NCI-H345 treated with DMSO at 0.1 percent for 48 hours (cell line): ENCODE results near the gene ISG20.

Experiments
- DNase-seq: peaks from one replicate; lab custom pipeline; 2025; ENCODE audit not compliant: unreplicated experiment; lab: John Stamatoyannopoulos, UW

ISG20 gene

DNA sequence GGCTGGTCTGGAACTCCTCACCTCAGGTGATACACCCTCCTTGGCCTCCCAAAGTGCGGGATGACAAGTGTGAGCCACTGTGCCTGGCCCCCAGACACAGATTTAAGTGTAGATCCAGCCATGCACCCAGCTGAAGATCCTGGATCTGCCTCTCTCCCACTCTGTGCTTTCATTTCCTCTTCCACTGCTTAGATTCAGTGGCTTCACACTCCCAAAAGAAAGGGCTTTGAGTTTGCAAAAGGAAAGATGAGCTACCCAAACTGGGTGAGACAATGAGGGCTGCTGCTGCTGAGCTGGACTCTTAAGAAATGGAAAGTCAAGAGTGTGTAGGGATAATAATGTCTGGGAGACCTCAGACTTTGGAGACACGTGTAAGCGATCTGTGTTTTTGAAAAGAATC lies 45.5 kb downstream of the ISG20 start:
- no peak for DNase-seq

DNA sequence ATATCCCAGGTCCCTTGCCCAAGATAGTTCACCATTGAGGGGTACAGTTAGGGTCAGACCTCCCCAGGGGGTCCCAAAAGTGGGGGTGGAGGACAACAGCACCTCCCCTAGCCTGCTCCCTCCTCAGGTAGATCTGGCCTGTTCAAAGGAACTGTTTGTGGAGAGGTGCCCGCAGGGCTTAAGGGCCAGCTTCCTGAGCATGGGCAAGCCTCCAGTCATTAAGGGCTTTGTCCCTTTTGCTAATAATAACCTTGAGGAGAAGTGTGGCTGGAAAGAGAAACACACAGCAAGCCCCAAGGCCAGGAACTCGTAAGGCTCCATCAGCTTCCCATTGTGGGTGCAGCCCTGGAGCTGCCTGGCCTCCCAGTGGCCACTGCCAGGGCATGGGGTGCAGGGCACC lies 47.4 kb downstream of the ISG20 start:
- DNase-seq, result no peak

DNA sequence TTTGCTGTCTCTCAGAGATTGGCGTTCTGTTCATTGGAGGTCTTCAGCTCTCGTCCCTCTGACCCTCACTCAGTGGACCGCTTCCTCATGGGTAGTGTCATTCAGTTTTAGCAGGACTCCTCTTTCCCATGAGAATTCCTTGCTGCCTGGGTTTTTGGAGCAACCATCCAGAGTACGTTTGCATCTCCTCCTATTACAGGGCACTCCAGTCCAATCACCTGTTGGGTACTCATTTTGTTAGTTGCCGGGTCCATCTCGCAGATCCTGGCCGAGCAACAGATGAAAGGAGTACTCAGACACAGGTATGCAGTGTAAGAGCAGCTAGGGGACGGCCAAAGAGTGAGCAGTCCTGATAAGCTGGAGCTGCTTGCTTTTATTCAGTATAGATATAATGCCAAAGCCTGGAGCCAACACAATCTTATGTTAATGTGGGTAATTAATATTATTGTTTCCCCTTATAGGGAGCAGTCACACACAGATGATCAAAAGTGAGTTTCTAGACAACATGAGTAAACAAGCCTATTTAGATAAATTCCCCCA lies 49.6 kb downstream of the ISG20 start:
- DNase-seq, result no peak

DNA sequence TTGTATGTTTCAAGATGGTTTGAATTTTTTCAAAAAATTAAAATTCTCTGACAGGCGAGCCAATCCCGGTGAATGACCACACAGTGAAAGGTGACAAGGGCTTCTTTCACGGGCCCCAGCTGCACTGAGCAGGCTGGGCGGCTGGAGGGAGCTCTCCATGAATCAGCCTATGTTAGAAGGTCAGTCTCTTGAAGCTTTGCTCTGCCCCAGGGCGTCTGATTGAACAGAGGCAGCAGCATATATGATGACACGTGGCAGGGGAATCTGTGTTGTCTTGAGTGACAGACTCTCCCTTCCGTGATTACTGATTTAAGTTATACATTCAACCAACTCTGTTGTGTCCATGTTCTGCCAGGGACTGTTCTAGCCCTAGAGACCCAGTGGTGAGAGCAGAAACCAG lies 51.5 kb downstream of the ISG20 start:
- DNase-seq, result no peak

DNA sequence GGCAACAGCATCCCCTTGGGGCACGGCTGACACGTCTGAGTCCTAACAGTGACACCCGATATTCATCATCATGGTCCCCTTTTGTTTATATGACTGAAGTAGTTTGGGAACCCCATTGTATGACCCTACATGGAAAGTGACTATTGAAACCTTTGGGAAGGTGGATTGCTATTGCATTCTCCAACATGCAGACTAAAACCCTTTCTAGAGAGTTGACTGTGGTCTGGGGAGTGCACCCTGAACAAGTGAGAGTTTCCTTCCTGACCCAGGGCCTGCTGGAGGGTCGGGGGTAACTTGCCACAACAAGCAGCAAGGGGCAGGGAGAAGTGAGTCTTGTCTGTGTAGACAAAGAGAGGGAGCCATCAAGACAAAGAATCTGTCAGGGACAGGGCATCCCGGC lies 54.4 kb downstream of the ISG20 start:
- DNase-seq, result no peak

DNA sequence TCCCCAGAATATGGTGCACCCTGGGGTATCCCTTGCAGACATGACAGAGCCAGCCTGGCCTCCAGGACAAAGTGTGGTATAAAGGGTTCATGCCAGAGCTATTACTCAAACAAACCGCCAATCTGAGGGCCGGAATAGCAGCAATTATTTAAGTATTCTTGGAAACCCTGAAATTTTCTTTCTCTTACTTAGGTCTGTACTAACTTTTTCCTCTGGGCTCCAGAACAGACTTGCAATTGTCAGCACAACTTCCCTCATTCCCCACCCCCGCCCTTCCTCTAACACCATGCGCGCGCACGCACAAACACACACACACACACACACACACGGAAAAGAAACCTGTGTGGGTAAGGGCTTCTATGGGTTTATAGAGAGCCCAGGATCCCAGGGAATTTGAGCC lies 56.3 kb downstream of the ISG20 start:
- DNase-seq, result no peak

DNA sequence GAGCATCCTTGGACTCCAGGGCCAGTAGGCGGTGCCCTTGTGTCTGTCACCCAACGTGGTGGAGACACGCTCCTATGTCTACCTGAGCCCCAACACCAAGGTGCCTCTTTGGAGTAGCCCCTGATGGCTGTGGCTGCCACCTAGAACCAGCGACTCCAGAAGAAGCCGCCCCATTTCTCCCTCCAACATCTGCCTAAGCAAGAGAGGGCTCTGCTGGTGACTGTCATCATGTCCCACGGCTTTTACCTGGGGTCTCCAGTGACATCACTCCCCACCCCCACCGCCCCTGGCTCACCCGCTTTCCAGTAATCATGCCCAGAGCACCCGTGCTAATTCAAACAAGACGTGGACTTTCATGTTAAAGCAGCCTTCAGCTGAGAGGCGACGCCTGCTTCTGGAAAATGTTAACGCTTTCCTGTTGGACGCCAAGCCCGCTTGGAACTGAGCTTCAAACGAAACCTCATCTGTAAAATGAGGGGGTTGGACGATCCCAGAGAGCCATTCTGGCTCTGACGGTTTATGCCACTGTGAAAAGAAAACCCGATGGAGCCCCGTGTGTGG lies 57.0 kb downstream of the ISG20 start:
- no peak for DNase-seq

DNA sequence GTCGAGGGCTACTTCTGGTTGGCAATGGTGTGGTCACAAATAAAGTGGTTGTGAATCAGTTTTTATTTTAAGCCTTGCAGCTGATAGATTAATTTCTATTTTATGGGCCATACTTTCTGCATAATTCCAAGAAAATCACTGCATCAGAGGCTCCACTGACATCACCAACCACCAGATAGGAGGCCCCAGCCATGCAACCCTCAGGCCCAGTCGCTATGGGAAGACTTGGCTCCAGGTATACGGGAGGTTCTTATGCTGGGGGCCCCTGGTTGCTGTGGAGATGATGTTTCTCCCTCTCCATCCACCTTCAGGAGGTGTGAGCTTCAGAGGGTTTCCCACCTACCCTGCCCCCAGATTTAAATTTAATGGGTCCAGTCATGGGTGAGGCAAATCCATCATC lies 57.4 kb downstream of the ISG20 start:
- no peak for DNase-seq

DNA sequence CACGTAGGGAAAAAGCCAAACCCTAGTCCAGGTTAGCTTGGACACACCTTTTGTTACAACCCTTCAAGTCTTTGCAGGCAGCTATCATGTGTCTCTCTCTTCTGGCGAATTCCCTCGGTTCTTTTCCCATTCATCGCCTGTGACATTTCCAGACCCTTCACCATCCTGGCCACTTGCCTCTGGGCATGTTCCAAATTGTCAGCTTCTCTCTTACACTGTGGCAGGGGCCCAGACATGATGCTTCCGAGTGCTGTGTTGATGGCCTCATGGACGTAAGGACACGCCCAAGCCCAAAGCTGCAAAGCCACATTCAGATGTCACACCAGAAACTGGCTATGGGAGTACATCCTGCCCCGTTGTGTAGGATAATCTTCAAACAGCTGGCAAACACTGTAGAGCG lies 58.5 kb downstream of the ISG20 start:
- no peak for DNase-seq

DNA sequence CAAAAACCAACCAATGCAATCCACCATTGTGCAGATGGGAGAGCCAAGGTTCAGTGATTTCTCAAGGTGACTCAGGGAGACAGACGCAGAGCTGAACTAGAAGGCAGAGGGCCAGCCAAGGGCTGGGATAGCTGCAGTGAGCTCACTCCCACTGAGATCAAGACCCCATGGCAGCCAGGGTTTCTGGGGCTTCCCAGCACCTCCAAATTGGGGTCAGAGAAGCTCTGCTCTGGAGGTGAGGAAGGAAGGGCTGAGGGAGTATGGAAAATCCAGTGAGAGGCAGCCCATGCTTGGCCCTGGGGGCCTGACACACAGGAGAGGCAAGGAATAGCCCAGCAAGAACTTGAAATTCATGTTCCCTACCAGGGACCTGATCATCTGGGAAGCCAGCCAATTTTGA lies 61.0 kb downstream of the ISG20 start:
- DNase-seq, result no peak

DNA sequence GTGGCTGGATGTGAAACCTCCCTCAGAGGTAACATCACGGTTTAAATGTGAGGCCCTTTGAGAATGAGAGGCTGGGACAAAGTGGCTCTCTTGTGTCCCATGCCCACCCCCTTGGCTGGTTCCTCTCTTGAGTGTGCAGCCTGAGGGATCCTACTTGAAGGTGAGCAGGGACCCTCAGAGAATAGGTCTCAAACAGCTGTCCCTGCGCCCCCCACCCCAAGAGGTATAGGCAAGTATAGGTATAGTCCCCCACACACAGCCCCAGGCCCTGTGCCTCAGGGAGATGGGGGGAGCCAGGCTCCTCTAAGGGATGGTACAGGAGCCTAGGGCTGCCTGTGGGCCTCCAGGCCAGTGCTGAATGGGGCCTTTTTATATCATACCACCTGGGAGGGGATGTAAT lies 61.9 kb downstream of the ISG20 start:
- DNase-seq, result no peak

DNA sequence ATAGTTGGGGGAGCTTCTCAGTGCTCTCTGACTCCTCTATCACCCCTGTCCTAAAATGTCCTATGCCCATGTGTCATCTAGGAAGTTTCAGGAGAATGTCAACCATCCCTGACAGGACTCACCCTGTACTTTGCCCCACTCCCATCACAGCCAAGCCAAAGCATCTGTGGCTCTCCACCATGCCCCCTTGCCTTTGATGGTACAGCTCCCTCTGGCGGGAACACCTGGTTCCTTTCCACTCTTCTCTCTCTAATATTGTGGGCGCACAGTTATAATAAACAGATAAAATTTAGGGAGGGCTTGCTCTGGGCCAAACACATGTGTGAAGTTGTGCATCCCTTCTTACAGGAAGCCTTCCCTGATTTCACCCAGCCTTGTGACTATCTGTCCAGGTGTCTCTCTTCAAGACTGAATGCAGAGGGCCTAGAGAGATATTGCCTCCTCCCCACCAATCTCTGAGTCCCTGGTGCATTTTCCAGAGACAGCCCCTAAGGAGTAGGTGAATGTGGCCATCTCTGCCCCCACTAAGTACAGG lies 62.8 kb downstream of the ISG20 start:
- no peak for DNase-seq

DNA sequence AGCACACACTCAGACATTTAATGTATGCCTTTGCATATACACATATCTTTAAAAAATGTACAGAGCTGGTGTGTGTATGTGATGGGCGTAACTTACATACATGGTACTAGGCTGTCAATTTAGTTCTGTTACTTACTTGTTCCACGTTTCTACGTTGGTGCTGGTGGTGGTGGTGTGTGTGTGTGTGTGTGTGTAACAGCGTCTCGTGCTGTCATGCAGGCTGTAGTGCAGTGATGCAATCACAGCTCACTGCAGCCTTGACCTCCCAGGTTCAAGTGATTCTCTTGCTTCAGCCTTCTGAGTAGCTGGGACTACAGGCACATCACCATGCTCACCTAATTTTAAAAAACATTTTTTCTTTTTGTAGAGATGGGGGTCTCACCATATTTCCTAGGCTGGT lies 64.2 kb downstream of the ISG20 start:
- no peak for DNase-seq

DNA sequence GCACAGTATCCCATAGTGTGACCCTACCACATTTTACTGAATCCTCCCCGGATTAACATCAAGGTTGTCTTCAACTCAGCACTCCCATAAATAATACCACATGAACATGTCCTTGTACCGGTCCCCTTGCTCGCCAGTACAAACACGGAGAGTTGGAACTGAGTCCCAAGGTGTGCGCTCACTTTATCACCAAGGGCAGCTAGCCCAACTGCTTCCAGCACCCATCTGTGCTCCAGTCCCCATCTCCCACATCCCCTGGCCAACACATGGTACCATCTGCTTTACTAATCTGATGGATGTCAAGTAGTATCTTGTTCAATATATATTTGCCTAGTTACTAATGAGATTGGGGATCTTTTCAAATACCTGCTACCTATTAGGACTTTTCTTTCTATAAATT lies 64.7 kb downstream of the ISG20 start:
- no peak for DNase-seq

DNA sequence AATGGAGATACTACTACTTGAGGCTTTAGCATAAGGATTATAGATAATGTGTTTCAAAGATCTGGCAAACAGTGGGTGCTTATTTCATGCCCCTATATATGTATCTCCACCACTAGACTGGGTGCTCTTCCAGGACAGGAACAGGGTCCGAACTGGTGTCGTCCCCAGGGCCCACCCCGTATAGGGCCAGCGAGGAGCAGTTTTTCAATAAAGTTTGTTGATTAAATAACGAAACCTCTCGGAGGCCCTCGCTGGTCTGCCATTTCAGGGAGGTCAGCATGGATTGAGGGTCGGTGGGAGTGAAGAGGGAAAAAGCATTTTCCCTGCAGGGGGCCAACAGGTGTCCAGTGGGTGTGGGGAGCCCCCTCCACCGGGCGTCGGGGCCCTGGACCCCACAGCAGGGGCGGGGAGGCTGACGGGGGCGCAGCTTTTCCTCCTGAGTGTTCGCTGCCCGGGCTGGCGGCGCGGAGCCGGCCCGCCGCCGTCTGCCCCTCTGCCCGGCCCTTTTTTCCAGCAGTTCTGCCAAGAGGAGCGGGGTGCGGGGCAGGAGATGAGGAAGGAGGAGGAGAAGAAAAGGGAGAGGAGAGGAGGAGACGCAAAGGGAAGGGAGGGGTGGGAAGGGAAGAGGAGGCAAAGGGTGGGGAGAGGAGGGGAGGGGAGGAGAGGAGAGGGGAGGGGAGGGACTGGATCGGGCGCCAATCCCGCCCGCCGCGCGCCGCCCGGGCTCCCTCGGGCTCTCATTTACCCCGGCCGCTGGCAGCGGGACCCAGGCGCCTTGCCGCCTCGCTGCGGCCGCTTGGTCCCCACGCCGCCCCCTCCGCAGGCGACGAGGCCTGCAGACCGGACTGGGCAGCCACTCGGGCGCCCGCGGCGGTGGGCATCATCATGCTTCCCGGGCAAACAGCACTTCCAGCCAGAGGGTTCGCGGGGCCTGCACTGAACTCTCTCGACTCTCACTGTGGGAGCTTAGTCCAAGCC lies 66.3 kb downstream of the ISG20 start:
- DNase-seq, result peak; percentile 1

DNA sequence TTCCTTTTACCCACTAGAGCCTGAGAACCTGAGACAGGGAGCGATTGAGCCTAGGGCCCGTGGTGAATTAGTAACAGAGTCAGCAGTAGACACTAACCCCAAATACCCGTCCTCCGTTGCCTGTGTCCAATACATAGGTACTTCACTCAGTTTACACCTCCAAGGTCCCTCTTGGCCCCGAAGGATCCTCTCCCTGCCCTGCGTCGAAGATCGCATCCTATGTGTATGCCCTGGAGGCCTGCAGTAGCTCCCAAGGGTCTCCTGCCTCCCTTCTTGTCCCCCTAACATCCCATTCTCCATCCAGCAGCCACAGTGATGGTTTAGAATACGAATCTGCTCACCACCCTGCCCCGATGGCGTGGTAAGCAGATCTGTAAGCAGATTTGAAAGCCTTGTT lies 67.0 kb downstream of the ISG20 start:
- no peak for DNase-seq
